ENCODE data around the gene TMEM255B. TPM values are rescaled to one million over a fixed set of nuclear protein-coding genes. Genes with fewer than 3 reads are reported as not detected.

The TMEM255B gene
- total and polyA plus RNA-seq, 9 donors = 0.60 to 18.6 (median 7.9) TPM

- TF ChIP-seq EP300 (IDR thresholded peaks at IDR 0.05) = no peak
- TF ChIP-seq POLR2A (IDR thresholded peaks at IDR 0.05) = no peak
- no peak for TF ChIP-seq CTCF (IDR thresholded peaks at IDR 0.05)
- Histone ChIP-seq H3K9me3 (no peaks in the 10 kb centered on the region), H3K27ac (peak overlapping the region; percentile 28 to 35), H3K4me1 (ENCODE audit: insufficient read depth) (peaks cover 33% of the 10 kb centered on the region), H3K36me3 (no peaks in the 10 kb centered on the region), H3K4me3 (no peak overlapping the region), H3K27me3 (no peaks in the 10 kb centered on the region)
- 26% methylated on average over 11 of the region's 11 CpGs for WGBS, 3 donors
- intact Hi-C loops (cut with DNase I) = no loop called here
- DNase-seq = peak; percentile 10 to 42 (median 28)
Measured at GRCh38 chr13:113853518-113854237, 94.7 kb downstream of the TMEM255B start.

GRCh38 chr13:113854238-113855011 lies 95.4 kb downstream of the TMEM255B start:
- H3K4me1 ChIP-seq (ENCODE audit: insufficient read depth) = peaks cover 35% of the 10 kb centered on the region
- H3K27me3 ChIP-seq = no peaks in the 10 kb centered on the region
- DNase-seq = peak in 4 of 5 donors; percentile 29 to 52 (median 38)
- WGBS, 3 donors = 32 to 40% (median 40%) methylated on average over 31 of the region's 31 CpGs
- intact Hi-C loops (cut with DNase I) = no loop called here
- no peaks in the 10 kb centered on the region for H3K9me3 ChIP-seq
- no peaks in the 10 kb centered on the region for H3K36me3 ChIP-seq
- H3K27ac ChIP-seq = peak overlapping the region in 1 of 2 donors; percentile 35
- H3K4me3 ChIP-seq = no peak overlapping the region
- no peak for TF ChIP-seq POLR2A (IDR thresholded peaks at IDR 0.05)
- no peak for TF ChIP-seq CTCF (IDR thresholded peaks at IDR 0.05)
- TF ChIP-seq EP300 (IDR thresholded peaks at IDR 0.05) = no peak

- DNase-seq = peak in 4 of 5 donors; percentile 8 to 35 (median 19)
- peaks cover 44% of the 10 kb centered on the region for H3K4me1 ChIP-seq (ENCODE audit: insufficient read depth)
Measured at GRCh38 chr13:113855012-113855921, 96.2 kb downstream of the TMEM255B start.

More at GRCh38 chr13:113855012-113855921, 96.2 kb downstream of the TMEM255B start:
- no peak overlapping the region for H3K4me3 ChIP-seq
- intact Hi-C loops (cut with DNase I) = no loop called here
- no peaks in the 10 kb centered on the region for H3K36me3 ChIP-seq
- no peak for TF ChIP-seq EP300 (IDR thresholded peaks at IDR 0.05)
- no peak for TF ChIP-seq POLR2A (IDR thresholded peaks at IDR 0.05)
- no peak for TF ChIP-seq CTCF (IDR thresholded peaks at IDR 0.05)
- H3K27me3 ChIP-seq = no peaks in the 10 kb centered on the region
- WGBS, 3 donors = 68 to 71% (median 71%) methylated on average over 33 of the region's 33 CpGs
- H3K9me3 ChIP-seq = no peaks in the 10 kb centered on the region
- no peak overlapping the region for H3K27ac ChIP-seq
